GM10248 (cell line): ENCODE results near the gene TMEM54.
A peak's percentile ranks its signal among the peaks of the same experiment; 100 is the strongest.

Experiments
- CTCF ChIA-PET: fragments of 300-600 bp; sonication (Branson Sonifier 250); formaldehyde crosslinking; extraction: SDS; loops from one replicate; lab custom pipeline; 2021; ENCODE audit warnings: antibody characterized with exemption; lab: Yijun Ruan, JAX
- POLR2A ChIA-PET: fragments of 350-650 bp; sonication (Branson Sonifier 250); formaldehyde crosslinking; extraction: SDS; loops from one replicate; lab custom pipeline; 2020; ENCODE audit warnings: antibody characterized with exemption; lab: Yijun Ruan, JAX
- DNase-seq: peaks from one replicate; pipeline ENCODE4 v3.0.0; 2012; ENCODE audit errors: extremely low spot score
- CTCF ChIP-seq: IDR thresholded peaks from 2 replicates; pipeline ENCODE4 v1.5.1; 2012; ENCODE audit warnings: mild to moderate bottlenecking, low read depth; ENCODE audit errors: extremely low read depth, missing control alignments, control extremely low read depth

The TMEM54 gene

GRCh38 chr1:32886004-32886827 is 15.0 kb downstream of the TMEM54 start, which contains the start of gene HPCA:
Gene HPCA, plus strand, starts transcription at chr1:32886491. Its CDS starts 2,408 bp downstream, at chr1:32888899.
- TF ChIP-seq CTCF, result peak; percentile 59
- POLR2A ChIA-PET, result no interaction called here
- DNase-seq, result peak; percentile 70
- CTCF ChIA-PET, result interaction anchor here (0.9 to 3.7 kb wide), 6 partner anchors 10 to 144 kb away, joined by 3 to 28 read pairs (median 4); no protein-coding TSS in a partner anchor

- DNase-seq, result no peak
- CTCF ChIA-PET, result interaction anchor here (1.1 to 3.7 kb wide), 3 partner anchors 9 to 57 kb away, joined by 3 to 28 read pairs (median 10); no protein-coding TSS in a partner anchor
- POLR2A ChIA-PET, result no interaction called here
- TF ChIP-seq CTCF, result no peak
Measured at GRCh38 chr1:32885676-32886003, 15.5 kb downstream of the TMEM54 start.

GRCh38 chr1:32884726-32885125 is 16.5 kb downstream of the TMEM54 start:
- DNase-seq, result no peak
- ChIA-PET POLR2A (interaction anchor here (0.6 kb wide), 1 partner anchor 400 kb away, joined by 4 read pairs; no protein-coding TSS in a partner anchor), CTCF (interaction anchor here (1.2 to 3.7 kb wide), 2 partner anchors 9 to 13 kb away, joined by 4 to 28 read pairs; no protein-coding TSS in a partner anchor)
- no peak for TF ChIP-seq CTCF

- no peak for DNase-seq
- POLR2A ChIA-PET, result no interaction called here
Measured at GRCh38 chr1:32884032-32884372, 17.2 kb downstream of the TMEM54 start.

GRCh38 chr1:32883338-32884031 is 17.7 kb downstream of the TMEM54 start:
- DNase-seq, result no peak
- ChIA-PET POLR2A (no interaction called here), CTCF (interaction anchor here (1.2 kb wide), 1 partner anchor 12 kb away, joined by 4 read pairs; no protein-coding TSS in a partner anchor)
- no peak for TF ChIP-seq CTCF

More at GRCh38 chr1:32884032-32884372, 17.2 kb downstream of the TMEM54 start:
- no peak for TF ChIP-seq CTCF
- CTCF ChIA-PET, result interaction anchor here (1.2 kb wide), 1 partner anchor 12 kb away, joined by 4 read pairs; no protein-coding TSS in a partner anchor
